Kidney epithelial cell (primary cell): ENCODE measurements around the gene DLGAP4. TPM values are rescaled to one million over a fixed set of nuclear protein-coding genes. Genes with fewer than 3 reads are reported as not detected.

Experiments
- DNase-seq: peaks from one replicate; pipeline ENCODE4 v3.0.0-alpha.2; 2010; ENCODE audit warnings: low read depth
- H3K27me3 ChIP-seq: 2 replicates; pipeline ENCODE4 v1.6.0; 2011; ENCODE audit warnings: low read length; ENCODE audit not compliant: control insufficient read depth, insufficient read depth
- H3K36me3 ChIP-seq: 2 replicates; pipeline ENCODE4 v1.5.1; 2011; ENCODE audit warnings: low read length; ENCODE audit not compliant: control insufficient read depth, insufficient read depth
- H3K4me3 ChIP-seq: 2 replicates; pipeline ENCODE4 v1.5.1; 2011; ENCODE audit warnings: low read depth, mild to moderate bottlenecking, control low read depth, low read length
- total RNA-seq: library from RNA; depleted of rRNA; stranded (reverse); fragments of >200 nt; gene quantifications from 2 replicates; pipeline ENCODE4 v1.2.3, GENCODE V29; 2015
- TF ChIP-seq, protein P1 (sequence below): IDR thresholded peaks from 2 replicates; pipeline ENCODE4 v1.5.1; 2011; ENCODE audit warnings: mild to moderate bottlenecking, moderate library complexity, low read length, control low read depth, inconsistent platforms; ENCODE audit not compliant: insufficient read depth, poor library complexity, severe bottlenecking

The DLGAP4 gene
- total RNA-seq, 1 donor from 2014 or later, result 78.4 TPM

GRCh38 chr20:36481380-36482043, 175.4 kb downstream of the DLGAP4 start:
- Histone ChIP-seq H3K36me3 (no peaks in the 10 kb centered on the region), H3K27me3 (no peaks in the 10 kb centered on the region), H3K4me3 (no peak overlapping the region)
- TF ChIP-seq, protein P1, sequence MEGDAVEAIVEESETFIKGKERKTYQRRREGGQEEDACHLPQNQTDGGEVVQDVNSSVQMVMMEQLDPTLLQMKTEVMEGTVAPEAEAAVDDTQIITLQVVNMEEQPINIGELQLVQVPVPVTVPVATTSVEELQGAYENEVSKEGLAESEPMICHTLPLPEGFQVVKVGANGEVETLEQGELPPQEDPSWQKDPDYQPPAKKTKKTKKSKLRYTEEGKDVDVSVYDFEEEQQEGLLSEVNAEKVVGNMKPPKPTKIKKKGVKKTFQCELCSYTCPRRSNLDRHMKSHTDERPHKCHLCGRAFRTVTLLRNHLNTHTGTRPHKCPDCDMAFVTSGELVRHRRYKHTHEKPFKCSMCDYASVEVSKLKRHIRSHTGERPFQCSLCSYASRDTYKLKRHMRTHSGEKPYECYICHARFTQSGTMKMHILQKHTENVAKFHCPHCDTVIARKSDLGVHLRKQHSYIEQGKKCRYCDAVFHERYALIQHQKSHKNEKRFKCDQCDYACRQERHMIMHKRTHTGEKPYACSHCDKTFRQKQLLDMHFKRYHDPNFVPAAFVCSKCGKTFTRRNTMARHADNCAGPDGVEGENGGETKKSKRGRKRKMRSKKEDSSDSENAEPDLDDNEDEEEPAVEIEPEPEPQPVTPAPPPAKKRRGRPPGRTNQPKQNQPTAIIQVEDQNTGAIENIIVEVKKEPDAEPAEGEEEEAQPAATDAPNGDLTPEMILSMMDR, result no peak
- no peak for DNase-seq

DNA sequence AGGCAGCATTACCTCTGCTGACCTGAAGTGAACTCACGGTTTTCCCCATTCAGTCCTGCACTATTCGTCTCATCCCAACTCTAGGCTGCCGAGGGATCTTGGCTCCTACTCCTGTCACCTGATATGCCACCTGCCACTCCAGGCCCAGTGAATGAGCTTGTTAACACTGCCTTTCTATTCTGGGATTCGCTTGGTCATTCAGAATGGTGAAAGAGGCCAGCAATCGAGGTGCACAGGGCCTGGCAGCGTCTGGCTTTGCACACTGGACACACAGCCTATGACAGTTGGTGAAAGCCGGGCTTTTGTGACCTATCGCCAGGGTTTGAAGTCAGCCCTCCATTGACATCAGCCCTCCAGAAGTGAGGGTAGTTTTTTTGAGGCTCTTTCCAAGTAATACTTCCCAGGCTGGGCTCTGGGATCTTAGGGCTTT, 175.9 kb downstream of the DLGAP4 start:
- TF ChIP-seq, protein P1, result no peak
- Histone ChIP-seq H3K4me3 (no peak overlapping the region), H3K27me3 (no peaks in the 10 kb centered on the region), H3K36me3 (no peaks in the 10 kb centered on the region)
- DNase-seq, result no peak

DNA sequence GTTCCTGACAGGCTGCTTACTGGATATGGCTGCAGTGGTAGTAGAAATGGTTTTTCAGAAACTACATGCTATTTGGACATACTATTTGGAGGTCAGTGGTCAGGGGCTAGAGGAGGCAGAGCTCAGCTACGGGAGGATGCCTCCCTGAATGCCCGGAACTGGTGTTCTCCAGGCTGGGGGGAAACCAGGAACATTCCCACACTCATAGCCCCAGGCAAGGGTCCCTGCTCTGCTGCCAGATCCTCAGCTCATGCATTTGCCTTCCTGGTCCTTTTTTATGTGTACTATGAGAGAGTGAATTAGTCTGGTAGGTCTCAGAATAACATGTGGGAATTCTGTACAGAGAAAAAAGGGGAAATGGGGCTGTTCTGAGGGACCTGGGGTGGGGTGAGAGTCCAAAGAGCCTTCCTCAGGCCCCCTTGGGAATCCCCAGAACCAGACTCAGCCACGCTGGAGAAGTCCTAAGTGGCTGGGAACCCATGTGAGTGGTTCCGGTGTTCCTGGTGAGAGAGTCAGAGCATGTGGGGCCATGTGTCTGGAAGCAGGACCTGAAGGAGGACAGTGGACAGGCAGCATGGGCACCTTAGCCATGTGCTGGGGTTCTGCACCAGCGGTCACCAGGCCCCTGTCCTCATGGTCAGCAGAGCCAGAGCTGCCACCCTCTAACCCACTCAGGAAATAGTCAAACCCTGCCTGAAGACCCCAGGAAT, 177.2 kb downstream of the DLGAP4 start:
- DNase-seq, result no peak
- no peaks in the 10 kb centered on the region for H3K36me3 ChIP-seq
- TF ChIP-seq, protein P1, result no peak
- H3K27me3 ChIP-seq, result no peaks in the 10 kb centered on the region
- H3K4me3 ChIP-seq, result no peak overlapping the region

DNA sequence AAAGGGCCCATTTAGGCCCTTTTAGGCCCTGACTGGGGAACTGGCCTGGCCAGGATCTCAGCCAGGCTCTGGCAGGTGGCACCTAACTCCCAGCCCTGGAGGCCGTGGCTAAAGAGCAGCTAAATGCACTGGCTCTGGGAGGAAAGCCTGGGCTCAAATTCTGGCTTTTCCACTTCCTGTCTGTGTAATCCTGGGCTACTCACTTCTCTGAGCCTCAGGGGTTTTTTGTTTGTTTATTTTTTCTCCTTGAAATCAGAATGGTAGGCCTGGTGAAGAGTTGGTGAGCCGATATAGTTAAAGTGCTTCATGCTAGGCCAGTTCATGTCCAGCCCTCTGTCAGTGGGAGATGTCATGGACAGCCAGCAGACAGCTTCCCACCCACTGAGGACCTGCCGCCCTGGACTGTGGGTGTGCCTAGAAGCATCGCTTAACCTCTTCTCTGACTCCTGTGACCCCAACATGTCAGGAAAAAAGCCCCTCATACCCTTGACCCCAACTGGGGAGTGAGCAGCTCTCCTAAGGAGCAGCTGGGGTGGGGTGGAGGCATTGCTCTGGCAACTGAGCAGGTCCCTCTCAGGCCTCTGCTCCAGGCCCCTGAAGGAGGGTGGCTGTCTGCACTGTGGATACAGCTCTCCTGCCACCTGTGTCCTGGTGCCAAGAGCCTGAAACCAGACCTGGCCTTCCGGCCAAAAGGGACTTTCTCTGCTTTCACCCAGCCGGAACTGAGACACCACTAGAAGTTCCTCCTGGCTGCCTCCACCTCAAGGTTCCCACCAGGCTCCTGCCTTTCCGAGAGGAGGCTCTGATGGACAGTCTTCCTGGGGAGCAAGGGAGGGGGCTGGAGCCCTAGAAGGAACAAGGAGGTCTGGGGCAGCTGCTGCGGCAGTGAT, 178.0 kb downstream of the DLGAP4 start:
- DNase-seq, result no peak
- Histone ChIP-seq H3K36me3 (no peaks in the 10 kb centered on the region), H3K27me3 (no peaks in the 10 kb centered on the region), H3K4me3 (no peak overlapping the region)
- TF ChIP-seq, protein P1, result no peak

DNA sequence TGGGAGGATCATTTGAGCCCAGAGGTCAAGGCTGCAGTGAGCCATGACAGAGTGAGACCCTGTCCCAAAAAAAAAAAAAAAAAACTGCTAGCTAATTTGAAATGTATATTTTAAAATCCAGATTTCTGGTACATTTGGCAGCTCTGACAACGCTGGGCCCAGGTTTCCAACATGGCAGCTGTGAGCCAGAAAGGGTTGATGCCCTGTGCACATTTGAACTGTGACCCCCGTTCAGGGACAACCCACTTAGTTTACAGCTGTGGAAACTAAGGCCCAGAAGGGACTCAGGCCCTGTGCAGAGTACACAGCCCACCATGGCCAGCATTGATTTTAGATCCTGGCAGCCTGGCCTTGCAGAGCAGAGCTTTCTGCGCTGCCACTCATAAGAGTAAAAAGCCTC, 179.1 kb downstream of the DLGAP4 start:
- no peaks in the 10 kb centered on the region for H3K36me3 ChIP-seq
- TF ChIP-seq, protein P1, result no peak
- no peak for DNase-seq
- no peak overlapping the region for H3K4me3 ChIP-seq
- no peaks in the 10 kb centered on the region for H3K27me3 ChIP-seq
